ENCODE measurements around the gene CTIF.

The CTIF gene

DNA sequence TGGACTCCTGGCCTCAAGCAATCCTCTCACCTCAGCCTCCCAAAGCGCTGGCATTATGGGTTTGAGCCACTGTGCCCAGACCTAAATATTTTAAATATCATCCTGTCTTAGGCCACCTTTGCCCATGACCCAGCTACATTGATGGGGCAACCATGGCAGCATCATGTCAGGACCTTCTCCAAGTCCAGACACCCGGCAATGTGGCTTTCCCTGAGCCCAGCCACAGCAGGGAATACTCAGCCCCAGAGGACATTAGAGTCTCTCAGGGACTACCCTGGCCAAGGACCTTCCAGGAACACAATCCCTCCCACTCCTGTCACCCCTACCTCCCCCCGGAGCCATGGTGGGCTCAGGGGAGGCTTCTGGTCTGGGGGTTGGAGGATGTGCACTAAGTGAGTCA is 339.1 kb downstream of the CTIF start:
- no peak for FAIRE-seq
- no peak for DNase-seq (ENCODE audit: insufficient read length, low spot score)
- TF ChIP-seq POLR2A (IDR thresholded peaks at IDR 0.05; ENCODE audit: low read depth, low read length) (no peak), POLR2AphosphoS5 (IDR thresholded peaks at IDR 0.05; ENCODE audit: low read depth, low read length) (no peak), POU2F2 (IDR thresholded peaks at IDR 0.05; ENCODE audit: low read depth, low read length) (no peak), SPI1 (IDR thresholded peaks at IDR 0.05; ENCODE audit: low read depth, low read length) (no peak), TAF1 (IDR thresholded peaks at IDR 0.05; ENCODE audit: low read depth, low read length) (no peak), PAX5 (IDR thresholded peaks at IDR 0.05; ENCODE audit: insufficient read depth, low read length, severe bottlenecking) (no peak)

GRCh38 chr18:48878471-48878870 is 339.6 kb downstream of the CTIF start:
- no peak for DNase-seq (ENCODE audit: insufficient read length, low spot score)
- FAIRE-seq = no peak
- TF ChIP-seq POLR2A (IDR thresholded peaks at IDR 0.05; ENCODE audit: low read depth, low read length) (no peak), SPI1 (IDR thresholded peaks at IDR 0.05; ENCODE audit: low read depth, low read length) (no peak), TAF1 (IDR thresholded peaks at IDR 0.05; ENCODE audit: low read depth, low read length) (no peak), POLR2AphosphoS5 (IDR thresholded peaks at IDR 0.05; ENCODE audit: low read depth, low read length) (no peak), PAX5 (IDR thresholded peaks at IDR 0.05; ENCODE audit: insufficient read depth, low read length, severe bottlenecking) (no peak), POU2F2 (IDR thresholded peaks at IDR 0.05; ENCODE audit: low read depth, low read length) (no peak)

- no peak for DNase-seq (ENCODE audit: insufficient read length, low spot score)
- TF ChIP-seq TAF1 (IDR thresholded peaks at IDR 0.05; ENCODE audit: low read depth, low read length) (no peak), POLR2A (IDR thresholded peaks at IDR 0.05; ENCODE audit: low read depth, low read length) (no peak), SPI1 (IDR thresholded peaks at IDR 0.05; ENCODE audit: low read depth, low read length) (no peak)
- no peak for FAIRE-seq
These were observed 340.2 kb downstream of the CTIF start for GRCh38 chr18:48879008-48879431.

DNA sequence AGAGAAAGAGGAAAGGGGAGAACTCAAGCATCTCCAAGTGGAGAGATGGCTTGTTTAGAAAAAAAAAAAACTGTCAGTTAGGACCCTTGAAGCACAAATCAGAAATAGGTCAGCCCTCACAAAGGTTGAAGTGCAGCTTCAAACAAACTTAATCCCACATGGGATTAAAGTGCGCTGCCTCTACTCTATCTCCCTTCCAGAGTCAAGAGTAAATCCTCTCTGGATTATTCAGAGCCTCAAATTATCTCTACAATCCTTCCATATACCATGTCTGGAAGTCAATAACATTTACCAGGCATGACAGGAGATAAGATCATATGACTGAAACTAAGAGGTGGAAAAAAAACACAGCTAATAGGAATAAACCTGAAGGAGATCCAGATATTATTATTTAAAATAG is 342.1 kb downstream of the CTIF start:
- FAIRE-seq (no peak), DNase-seq (ENCODE audit: insufficient read length, low spot score) (no peak)
- TF ChIP-seq POLR2AphosphoS5 (IDR thresholded peaks at IDR 0.05; ENCODE audit: low read depth, low read length) (no peak), SPI1 (IDR thresholded peaks at IDR 0.05; ENCODE audit: low read depth, low read length) (no peak), POLR2A (IDR thresholded peaks at IDR 0.05; ENCODE audit: low read depth, low read length) (no peak), PAX5 (IDR thresholded peaks at IDR 0.05; ENCODE audit: insufficient read depth, low read length, severe bottlenecking) (no peak), TAF1 (IDR thresholded peaks at IDR 0.05; ENCODE audit: low read depth, low read length) (no peak), POU2F2 (IDR thresholded peaks at IDR 0.05; ENCODE audit: low read depth, low read length) (no peak)

- FAIRE-seq (no peak), DNase-seq (ENCODE audit: insufficient read length, low spot score) (no peak)
- TF ChIP-seq POLR2A (IDR thresholded peaks at IDR 0.05; ENCODE audit: low read depth, low read length) (no peak), TAF1 (IDR thresholded peaks at IDR 0.05; ENCODE audit: low read depth, low read length) (no peak), SPI1 (IDR thresholded peaks at IDR 0.05; ENCODE audit: low read depth, low read length) (no peak), POU2F2 (IDR thresholded peaks at IDR 0.05; ENCODE audit: low read depth, low read length) (no peak), POLR2AphosphoS5 (IDR thresholded peaks at IDR 0.05; ENCODE audit: low read depth, low read length) (no peak), PAX5 (IDR thresholded peaks at IDR 0.05; ENCODE audit: insufficient read depth, low read length, severe bottlenecking) (no peak)
These were observed 343.5 kb downstream of the CTIF start for GRCh38 chr18:48882379-48882778.

- TF ChIP-seq POLR2A (IDR thresholded peaks at IDR 0.05; ENCODE audit: low read depth, low read length) (no peak), POU2F2 (IDR thresholded peaks at IDR 0.05; ENCODE audit: low read depth, low read length) (no peak), SPI1 (IDR thresholded peaks at IDR 0.05; ENCODE audit: low read depth, low read length) (no peak), POLR2AphosphoS5 (IDR thresholded peaks at IDR 0.05; ENCODE audit: low read depth, low read length) (no peak), TAF1 (IDR thresholded peaks at IDR 0.05; ENCODE audit: low read depth, low read length) (no peak)
- DNase-seq (ENCODE audit: insufficient read length, low spot score) (no peak), FAIRE-seq (no peak)
These were observed 345.5 kb downstream of the CTIF start for GRCh38 chr18:48884306-48884705.

- no peak for DNase-seq (ENCODE audit: insufficient read length, low spot score)
- no peak for FAIRE-seq
- TF ChIP-seq POU2F2 (IDR thresholded peaks at IDR 0.05; ENCODE audit: low read depth, low read length) (no peak), POLR2AphosphoS5 (IDR thresholded peaks at IDR 0.05; ENCODE audit: low read depth, low read length) (no peak)
These were observed 345.9 kb downstream of the CTIF start for GRCh38 chr18:48884771-48885170.

DNA sequence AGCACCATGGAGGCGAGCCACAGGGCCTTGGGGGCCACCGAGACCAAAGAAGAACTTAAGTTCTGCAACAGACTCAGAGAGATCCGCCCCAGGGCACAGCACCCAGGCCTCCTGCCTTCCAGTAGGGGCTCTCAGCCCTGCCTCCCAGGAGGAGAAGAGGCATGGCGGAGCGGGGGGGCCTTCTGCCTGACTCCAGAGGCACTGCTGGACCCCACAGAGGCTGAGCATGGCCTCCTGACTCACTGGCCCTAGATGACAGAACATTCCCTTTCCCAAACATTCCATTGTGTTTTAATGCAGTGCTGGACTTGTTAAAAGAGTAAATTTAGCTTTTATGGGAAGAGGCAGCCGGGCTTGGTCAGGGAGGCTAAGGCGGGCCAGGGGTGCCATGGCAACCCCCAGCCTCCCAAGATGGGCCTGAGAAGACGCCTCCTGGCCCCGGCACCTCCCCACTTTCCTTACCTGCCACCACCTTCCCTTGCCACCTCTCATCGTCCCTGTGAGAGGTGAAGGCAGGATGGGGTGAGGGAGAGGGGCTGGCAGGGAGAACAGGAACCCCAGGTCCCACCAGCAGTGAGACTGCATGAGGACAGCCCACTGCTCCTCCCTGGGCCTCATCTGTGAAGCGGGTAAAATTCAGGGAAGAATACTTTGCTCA is 346.6 kb downstream of the CTIF start:
- no peak for DNase-seq (ENCODE audit: insufficient read length, low spot score)
- no peak for TF ChIP-seq TAF1 (IDR thresholded peaks at IDR 0.05; ENCODE audit: low read depth, low read length)
- TF ChIP-seq POLR2AphosphoS5 (IDR thresholded peaks at IDR 0.05; ENCODE audit: low read depth, low read length) = no peak
- no peak for TF ChIP-seq PAX5 (IDR thresholded peaks at IDR 0.05; ENCODE audit: insufficient read depth, low read length, severe bottlenecking)
- no peak for TF ChIP-seq SPI1 (IDR thresholded peaks at IDR 0.05; ENCODE audit: low read depth, low read length)
- no peak for TF ChIP-seq POLR2A (IDR thresholded peaks at IDR 0.05; ENCODE audit: low read depth, low read length)
- TF ChIP-seq POU2F2 (IDR thresholded peaks at IDR 0.05; ENCODE audit: low read depth, low read length) = no peak
- FAIRE-seq = no peak

DNA sequence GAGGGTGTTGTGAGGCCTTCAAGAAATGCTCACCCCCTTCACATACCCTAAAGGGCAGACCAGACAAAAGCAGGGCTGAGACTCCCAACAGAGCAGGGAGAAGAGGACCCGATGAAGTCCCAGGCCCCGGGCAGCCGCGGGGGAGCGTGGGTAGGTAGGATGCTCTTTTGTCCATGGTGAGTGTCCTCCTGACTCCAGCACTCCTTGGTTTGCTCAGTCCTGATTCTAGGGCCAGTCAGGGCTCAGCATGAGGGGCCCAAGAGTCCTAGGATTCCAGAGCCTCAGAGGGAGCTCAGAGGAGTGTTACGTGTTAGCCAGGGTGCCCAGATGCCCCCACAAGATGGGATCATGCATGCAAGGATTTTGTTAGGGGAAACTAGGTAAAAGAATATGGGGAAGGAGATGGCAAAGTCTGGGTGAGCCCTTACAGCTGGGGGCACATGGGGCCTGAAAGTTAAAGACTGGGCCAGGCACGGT is 347.1 kb downstream of the CTIF start:
- no peak for FAIRE-seq
- TF ChIP-seq POLR2A (IDR thresholded peaks at IDR 0.05; ENCODE audit: low read depth, low read length) (no peak), SPI1 (IDR thresholded peaks at IDR 0.05; ENCODE audit: low read depth, low read length) (no peak), TAF1 (IDR thresholded peaks at IDR 0.05; ENCODE audit: low read depth, low read length) (no peak), PAX5 (IDR thresholded peaks at IDR 0.05; ENCODE audit: insufficient read depth, low read length, severe bottlenecking) (no peak), POU2F2 (IDR thresholded peaks at IDR 0.05; ENCODE audit: low read depth, low read length) (no peak), POLR2AphosphoS5 (IDR thresholded peaks at IDR 0.05; ENCODE audit: low read depth, low read length) (no peak)

More for the DNA sequence above, 347.1 kb downstream of the CTIF start:
- DNase-seq (ENCODE audit: insufficient read length, low spot score) = no peak

All from GM12891 (cell line).